CD4-positive, alpha-beta T cell treated with Interferon gamma for 1 hour (primary cell): ENCODE measurements around the gene GSS.

Experiments used
- DNase-seq: peaks from one replicate; pipeline ENCODE4 v3.0.0-alpha.2; 2020

GSS gene

GRCh38 chr20:34955231-34956040 lies at the start of gene GSS, which contains the start of gene MYH7B:
Gene GSS (minus strand): TSS chr20:34955806. CDS start chr20:34951852, 3,954 bp downstream.
Gene MYH7B (plus strand): TSS chr20:34955868. CDS start chr20:34978006, 22,138 bp downstream.
- DNase-seq = peak; percentile 94

- no peak for DNase-seq
Measured at GRCh38 chr20:35004749-35005462, 49.3 kb upstream of the GSS start.

DNA sequence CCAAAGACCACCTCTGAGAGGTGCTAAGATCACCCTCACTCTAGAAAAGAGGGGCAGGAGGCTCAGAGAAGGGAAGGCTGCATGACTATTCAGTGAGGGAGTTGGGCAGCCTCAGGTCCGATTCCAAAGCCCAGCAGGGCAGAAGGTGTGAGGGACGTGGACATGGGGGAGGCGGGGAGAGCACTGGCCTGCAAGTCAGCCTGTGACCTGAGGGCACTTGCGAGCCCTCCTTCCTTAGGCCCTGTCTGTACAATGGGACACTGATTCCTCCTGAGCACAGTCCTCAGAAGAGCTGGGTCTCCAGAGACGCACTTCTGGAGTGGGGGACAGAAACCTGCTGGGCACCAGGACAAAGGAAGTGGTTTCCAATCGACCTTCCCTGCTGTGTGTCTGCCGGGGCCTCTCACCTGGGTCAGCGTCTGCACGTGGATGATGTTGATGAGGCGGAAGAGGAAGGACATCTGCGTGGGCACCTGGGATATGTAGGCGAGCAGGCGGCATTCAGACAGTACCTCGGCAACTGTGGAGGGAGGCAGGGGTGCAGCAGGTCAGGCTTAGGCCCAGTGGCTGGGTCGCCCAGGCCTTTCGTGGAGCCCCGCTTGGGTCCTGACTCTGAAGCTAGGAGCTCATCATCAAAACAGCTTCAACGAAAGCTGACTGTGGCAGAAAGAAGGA lies 48.6 kb upstream of the GSS start:
- no peak for DNase-seq

DNA sequence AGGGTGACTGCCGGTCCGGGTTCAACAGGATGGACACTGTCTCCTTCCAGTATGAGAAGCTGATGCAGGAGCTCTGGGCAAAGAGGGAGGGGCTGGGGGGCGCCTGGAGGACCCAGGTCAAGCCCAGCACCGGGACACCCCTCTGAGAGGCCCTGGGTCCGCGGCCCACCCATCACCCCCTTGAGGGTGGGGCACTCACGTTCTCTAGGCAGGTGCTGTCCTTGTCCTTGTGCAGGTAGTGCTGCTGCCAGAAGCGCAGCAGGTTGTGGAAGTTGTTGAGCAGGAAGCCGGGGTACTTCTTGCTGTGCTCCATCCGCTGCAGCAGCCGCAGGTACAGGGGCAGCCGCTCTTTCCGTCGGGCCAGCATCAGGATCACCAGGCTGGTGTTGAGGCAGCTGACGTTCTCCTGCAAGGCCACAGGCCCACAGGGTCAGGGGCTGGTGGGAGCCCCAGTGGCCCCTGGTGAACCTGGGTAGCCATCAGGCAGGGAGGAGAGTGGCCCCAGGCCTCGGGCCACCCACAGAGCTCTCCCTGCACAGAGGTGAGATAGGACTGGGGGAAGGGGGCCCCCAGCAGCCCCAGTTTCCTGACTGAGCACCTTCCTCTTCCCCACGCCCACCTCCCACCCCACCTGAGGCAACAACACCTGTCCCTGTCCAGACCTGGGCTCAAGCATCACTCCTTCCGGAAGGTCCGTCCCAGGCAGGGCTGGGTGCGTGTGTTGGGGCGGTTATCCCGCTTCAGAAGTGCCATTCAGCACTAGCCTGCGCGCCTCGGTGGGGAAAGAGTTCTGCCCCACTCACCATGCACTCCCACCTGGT lies 47.8 kb upstream of the GSS start:
- DNase-seq = no peak

GRCh38 chr20:35002426-35003210 lies 47.0 kb upstream of the GSS start:
- DNase-seq = no peak

GRCh38 chr20:35001596-35002362 lies 46.2 kb upstream of the GSS start:
- DNase-seq = no peak

GRCh38 chr20:35000922-35001595 lies 45.5 kb upstream of the GSS start:
- DNase-seq = no peak

DNA sequence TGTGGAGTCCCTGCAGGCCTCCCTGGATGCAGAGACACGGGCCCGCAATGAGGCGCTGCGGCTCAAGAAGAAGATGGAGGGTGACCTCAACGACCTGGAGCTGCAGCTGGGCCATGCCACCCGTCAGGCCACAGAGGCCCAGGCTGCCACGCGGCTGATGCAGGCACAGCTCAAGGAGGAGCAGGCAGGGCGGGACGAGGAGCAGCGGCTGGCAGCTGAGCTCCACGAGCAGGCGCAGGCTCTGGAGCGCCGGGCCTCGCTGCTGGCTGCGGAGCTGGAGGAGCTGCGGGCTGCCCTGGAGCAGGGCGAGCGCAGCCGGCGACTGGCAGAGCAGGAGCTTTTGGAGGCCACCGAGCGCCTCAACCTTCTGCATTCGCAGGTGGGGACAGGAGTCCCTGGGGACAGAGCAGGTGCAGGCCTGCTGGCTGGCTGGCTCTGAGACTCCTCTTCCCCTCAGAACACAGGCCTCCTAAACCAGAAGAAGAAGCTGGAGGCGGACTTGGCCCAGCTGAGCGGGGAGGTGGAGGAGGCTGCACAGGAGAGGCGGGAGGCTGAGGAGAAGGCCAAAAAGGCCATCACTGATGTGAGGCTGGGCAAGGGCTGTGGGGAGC lies 44.8 kb upstream of the GSS start:
- no peak for DNase-seq

- no peak for DNase-seq
Measured at GRCh38 chr20:34999782-35000181, 44.2 kb upstream of the GSS start.

DNA sequence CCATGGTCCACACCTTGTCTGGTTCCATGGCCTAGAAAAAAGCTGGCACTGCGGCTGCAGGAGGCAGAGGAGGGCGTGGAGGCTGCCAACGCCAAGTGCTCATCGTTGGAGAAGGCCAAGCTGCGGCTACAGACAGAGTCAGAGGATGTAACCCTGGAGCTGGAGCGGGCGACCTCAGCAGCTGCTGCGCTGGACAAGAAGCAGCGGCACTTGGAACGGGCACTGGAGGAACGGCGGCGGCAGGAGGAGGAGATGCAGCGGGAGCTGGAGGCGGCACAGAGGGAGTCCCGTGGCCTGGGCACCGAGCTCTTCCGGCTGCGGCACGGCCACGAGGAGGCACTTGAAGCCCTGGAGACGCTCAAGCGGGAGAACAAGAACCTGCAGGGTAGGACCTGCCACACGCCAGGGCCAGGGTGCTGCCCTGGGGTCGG lies 43.4 kb upstream of the GSS start:
- DNase-seq = no peak

DNA sequence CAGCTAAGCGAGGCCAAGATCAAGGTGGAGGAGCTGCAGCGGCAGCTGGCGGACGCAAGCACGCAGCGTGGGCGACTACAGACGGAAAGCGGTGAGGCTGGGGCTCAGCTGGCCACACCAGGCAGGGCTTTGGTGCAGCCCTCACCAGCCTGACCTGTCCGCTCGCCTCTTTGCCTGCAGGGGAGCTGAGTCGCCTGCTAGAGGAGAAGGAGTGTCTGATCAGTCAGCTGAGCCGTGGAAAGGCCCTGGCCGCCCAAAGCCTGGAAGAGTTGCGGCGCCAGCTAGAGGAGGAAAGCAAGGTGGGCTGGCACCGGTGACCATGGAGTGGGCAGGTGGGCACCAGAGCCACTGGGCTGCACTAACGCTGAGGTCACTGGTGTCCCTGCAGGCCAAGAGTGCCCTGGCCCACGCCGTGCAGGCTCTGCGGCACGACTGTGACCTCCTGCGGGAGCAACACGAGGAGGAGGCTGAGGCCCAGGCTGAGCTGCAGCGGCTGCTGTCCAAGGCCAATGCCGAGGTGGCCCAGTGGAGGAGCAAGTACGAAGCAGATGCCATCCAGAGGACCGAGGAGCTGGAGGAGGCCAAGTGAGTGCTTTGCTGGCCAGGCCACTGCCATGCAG lies 42.8 kb upstream of the GSS start:
- DNase-seq = no peak

DNA sequence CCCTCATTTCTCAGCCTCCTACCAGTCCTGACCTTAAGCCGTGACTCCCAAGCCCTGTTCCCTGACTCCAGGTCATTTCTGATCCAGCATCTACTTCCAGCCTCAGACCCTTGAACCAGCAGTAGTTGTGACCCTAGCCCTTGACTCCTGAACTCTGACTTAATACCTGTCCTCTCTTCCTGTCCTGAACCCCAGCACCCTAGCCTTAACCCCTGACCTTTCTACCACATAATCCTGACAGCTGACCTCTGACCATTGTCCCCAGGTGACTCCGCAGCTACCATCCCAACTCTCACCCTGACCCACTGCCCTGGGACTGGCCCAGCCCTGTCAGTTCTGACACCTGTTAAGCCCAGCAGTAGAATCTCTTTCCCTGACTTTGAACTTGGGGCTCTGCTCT lies 42.2 kb upstream of the GSS start:
- DNase-seq = no peak

GRCh38 chr20:34997131-34997561 lies 41.5 kb upstream of the GSS start:
- DNase-seq = no peak

GRCh38 chr20:34996243-34997028 lies 40.8 kb upstream of the GSS start:
- no peak for DNase-seq

- DNase-seq = no peak
Measured at GRCh38 chr20:34995696-34996095, 40.1 kb upstream of the GSS start.

DNA sequence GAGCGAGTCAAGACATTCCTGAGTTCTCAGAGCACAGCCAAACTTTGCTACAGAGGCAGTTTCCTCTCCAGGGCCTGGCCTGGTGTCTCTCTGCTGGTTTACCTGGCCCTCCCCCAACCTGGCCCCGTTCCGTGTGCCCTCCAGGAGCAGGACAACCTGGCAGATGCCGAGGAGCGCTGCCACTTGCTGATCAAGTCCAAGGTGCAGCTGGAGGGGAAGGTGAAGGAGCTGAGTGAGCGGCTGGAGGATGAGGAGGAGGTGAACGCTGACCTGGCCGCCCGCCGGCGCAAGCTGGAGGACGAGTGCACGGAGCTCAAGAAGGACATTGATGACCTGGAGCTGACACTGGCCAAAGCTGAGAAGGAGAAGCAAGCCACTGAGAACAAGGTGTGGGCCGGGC lies 39.6 kb upstream of the GSS start:
- DNase-seq = no peak

DNA sequence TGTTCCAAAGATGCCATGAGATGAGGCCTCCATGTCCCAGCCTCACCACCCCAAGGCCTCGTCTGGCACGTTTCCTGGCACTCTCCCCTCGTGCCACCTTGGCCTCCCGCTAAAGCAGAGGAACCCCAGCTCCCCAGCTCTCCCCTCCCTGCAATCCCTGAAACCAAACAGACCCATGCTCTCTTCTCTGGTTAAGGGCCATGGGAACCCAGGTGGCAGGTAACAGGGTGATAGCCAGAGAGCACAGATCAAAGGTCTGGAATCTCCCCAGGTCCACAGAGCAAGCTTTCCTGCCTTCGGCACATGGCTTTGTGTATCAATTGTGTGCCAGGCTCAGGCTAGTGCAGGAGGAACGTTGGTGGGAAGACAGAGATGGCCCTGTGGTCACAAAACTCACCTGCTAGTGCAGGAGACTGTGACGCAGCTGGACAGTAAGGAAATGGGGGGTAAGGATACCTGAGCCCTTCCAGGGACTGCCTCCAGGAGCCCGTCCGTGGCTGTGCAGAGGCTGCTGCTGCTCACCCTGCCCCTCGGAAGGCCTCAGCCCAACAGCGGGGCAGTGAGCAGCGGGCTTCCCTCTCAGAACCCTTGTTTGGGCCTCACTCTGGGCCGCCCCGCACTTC lies 39.0 kb upstream of the GSS start:
- no peak for DNase-seq

DNA sequence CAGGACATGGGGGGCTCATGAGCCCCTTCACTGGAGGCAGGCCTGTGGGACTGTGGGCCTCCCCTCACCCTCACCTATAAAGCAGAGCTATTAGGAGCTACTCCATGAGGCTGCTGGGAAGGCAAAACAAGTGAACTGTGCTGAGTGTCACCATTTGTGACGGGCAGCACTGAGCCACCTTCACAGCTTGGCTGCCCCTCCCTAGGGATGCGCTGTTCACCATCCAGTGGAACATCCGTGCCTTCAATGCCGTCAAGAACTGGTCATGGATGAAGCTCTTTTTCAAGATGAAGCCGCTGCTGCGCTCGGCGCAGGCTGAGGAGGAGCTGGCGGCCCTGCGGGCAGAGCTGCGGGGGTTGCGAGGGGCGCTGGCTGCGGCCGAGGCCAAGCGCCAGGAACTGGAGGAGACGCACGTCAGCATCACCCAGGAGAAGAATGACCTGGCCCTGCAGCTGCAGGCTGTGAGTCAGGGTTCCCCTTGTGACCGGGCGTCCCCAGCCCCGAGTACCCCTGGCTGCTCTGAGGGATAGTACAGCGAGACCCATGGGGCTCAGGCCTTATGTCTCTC lies 38.4 kb upstream of the GSS start:
- DNase-seq = no peak
